ENCODE results near the gene OR13C5.
"Not testable (repeated sequence)": the region's sequence is repeated elsewhere in the genome, so short reads cannot be mapped to it uniquely, and the experiment has no call there.

OR13C5 gene

GRCh38 chr9:104599313-104599712, at the start of gene OR13C5:
OR13C5 (minus strand) TSS chr9:104599413; CDS start chr9:104599413, 0 bp downstream.
- H3K36me3 ChIP-seq; H3K27ac ChIP-seq; DNase-seq; H3K4me3 ChIP-seq (ENCODE audit: low read depth, low read length); H3K27me3 ChIP-seq (ENCODE audit: insufficient read depth, low read depth, severe bottlenecking); H3K9me3 ChIP-seq (ENCODE audit: severe bottlenecking): not testable (repeated sequence)

- Histone ChIP-seq H3K9me3 (ENCODE audit: severe bottlenecking) (peaks cover 9% of the 10 kb centered on the region), H3K27me3 (ENCODE audit: insufficient read depth, low read depth, severe bottlenecking) (no peaks in the 10 kb centered on the region), H3K36me3 (no peaks in the 10 kb centered on the region), H3K27ac (no peak overlapping the region), H3K4me3 (ENCODE audit: low read depth, low read length) (no peak overlapping the region)
- no peak for DNase-seq
- no peak for TF ChIP-seq CTCF (IDR thresholded peaks at IDR 0.05; ENCODE audit: low read depth, low read length)
Measured at GRCh38 chr9:104635456-104635855, 36.2 kb upstream of the OR13C5 start.

GRCh38 chr9:104633976-104634520, 34.8 kb upstream of the OR13C5 start:
- no peak overlapping the region for H3K4me3 ChIP-seq (ENCODE audit: low read depth, low read length)
- H3K9me3 ChIP-seq (ENCODE audit: severe bottlenecking): peaks cover 9% of the 10 kb centered on the region
- no peak for TF ChIP-seq CTCF (IDR thresholded peaks at IDR 0.05; ENCODE audit: low read depth, low read length)
- no peak for DNase-seq
- H3K27ac ChIP-seq: no peak overlapping the region
- no peaks in the 10 kb centered on the region for H3K36me3 ChIP-seq
- no peaks in the 10 kb centered on the region for H3K27me3 ChIP-seq (ENCODE audit: insufficient read depth, low read depth, severe bottlenecking)

- not testable (repeated sequence) for H3K27me3 ChIP-seq (ENCODE audit: insufficient read depth, low read depth, severe bottlenecking); H3K36me3 ChIP-seq; H3K27ac ChIP-seq; H3K9me3 ChIP-seq (ENCODE audit: severe bottlenecking); DNase-seq; H3K4me3 ChIP-seq (ENCODE audit: low read depth, low read length)
Measured at GRCh38 chr9:104625964-104626363, 26.8 kb upstream of the OR13C5 start.

- no peak for TF ChIP-seq CTCF (IDR thresholded peaks at IDR 0.05; ENCODE audit: low read depth, low read length)
- H3K4me3 ChIP-seq (ENCODE audit: low read depth, low read length): no peak within 1 kb of the TSS
- no peak for DNase-seq
- H3K27me3 ChIP-seq (ENCODE audit: insufficient read depth, low read depth, severe bottlenecking): no peaks in the 10 kb centered on the region
- no peaks in the 10 kb centered on the region for H3K9me3 ChIP-seq (ENCODE audit: severe bottlenecking)
- H3K27ac ChIP-seq: no peak within 1 kb of the TSS
- H3K36me3 ChIP-seq: no peaks in the 10 kb centered on the region
Measured at GRCh38 chr9:104618104-104618503, 18.9 kb upstream of the OR13C5 start, which contains the start of gene OR13C9. OR13C9 (minus strand) TSS chr9:104618204; CDS start chr9:104618204, 0 bp downstream.

GRCh38 chr9:104617418-104617817, 18.2 kb upstream of the OR13C5 start:
- TF ChIP-seq CTCF (IDR thresholded peaks at IDR 0.05; ENCODE audit: low read depth, low read length): no peak

GRCh38 chr9:104611213-104611612, 12.0 kb upstream of the OR13C5 start:
- Histone ChIP-seq H3K4me3 (ENCODE audit: low read depth, low read length) (no peak overlapping the region), H3K27ac (no peak overlapping the region), H3K9me3 (ENCODE audit: severe bottlenecking) (no peaks in the 10 kb centered on the region), H3K36me3 (no peaks in the 10 kb centered on the region), H3K27me3 (ENCODE audit: insufficient read depth, low read depth, severe bottlenecking) (no peaks in the 10 kb centered on the region)
- no peak for DNase-seq
- no peak for TF ChIP-seq CTCF (IDR thresholded peaks at IDR 0.05; ENCODE audit: low read depth, low read length)

More at GRCh38 chr9:104617418-104617817, 18.2 kb upstream of the OR13C5 start:
- no peaks in the 10 kb centered on the region for H3K36me3 ChIP-seq
- no peak overlapping the region for H3K27ac ChIP-seq
- no peaks in the 10 kb centered on the region for H3K27me3 ChIP-seq (ENCODE audit: insufficient read depth, low read depth, severe bottlenecking)
- H3K9me3 ChIP-seq (ENCODE audit: severe bottlenecking): no peaks in the 10 kb centered on the region
- H3K4me3 ChIP-seq (ENCODE audit: low read depth, low read length): no peak overlapping the region
- DNase-seq: no peak
